PC-3 (cell line): ENCODE measurements around the gene GPAM.

Source experiments
- EZH2 ChIP-seq: fragments of 300-600 bp; sonication (generic); IDR thresholded peaks from one replicate; pipeline ENCODE4 v1.6.1; 2017; ENCODE audit warnings: antibody characterized with exemption, mild to moderate bottlenecking, low read length; ENCODE audit not compliant: unreplicated experiment
- EZH2phosphoT487 ChIP-seq: fragments of 300-600 bp; sonication (generic); IDR thresholded peaks from 2 replicates; pipeline ENCODE4 v1.6.1; 2018; ENCODE audit warnings: mild to moderate bottlenecking, antibody characterized with exemption, low read length, borderline replicate concordance

DNA sequence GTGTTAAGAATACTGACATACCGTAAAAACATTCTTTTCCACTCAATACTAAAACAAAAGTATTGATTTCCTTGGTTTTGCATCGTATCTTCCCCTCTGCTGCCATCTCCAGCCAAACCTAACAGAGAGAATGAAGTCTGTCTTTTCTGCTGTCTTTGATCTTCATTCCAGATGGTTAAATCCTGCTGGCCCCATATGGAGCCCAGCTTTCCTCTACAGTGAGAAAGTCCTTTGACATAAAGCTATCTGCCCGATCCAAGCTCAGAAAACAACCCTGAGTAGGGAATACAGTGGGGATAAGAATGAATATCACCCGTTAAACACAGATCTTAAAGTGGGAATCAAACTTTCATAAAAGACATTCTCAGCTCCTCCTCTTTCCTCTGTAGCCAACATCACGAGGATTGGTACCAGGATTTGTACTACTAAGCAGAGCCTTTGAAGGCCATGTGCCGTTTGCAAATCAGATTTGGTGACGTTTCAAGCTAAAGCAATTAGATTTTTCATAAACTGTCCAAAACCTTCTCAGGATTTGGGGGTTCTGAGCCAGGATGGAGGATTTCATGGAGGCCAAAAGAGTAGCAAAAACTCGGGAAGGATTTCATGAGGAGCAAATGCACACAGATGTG, 30.8 kb upstream of the GPAM start:
- TF ChIP-seq EZH2phosphoT487 = no peak
- TF ChIP-seq EZH2 = no peak
